HG02981 (cell line): ENCODE data around the gene LRRIQ3.
"Not testable (repeated sequence)": the region's sequence is repeated elsewhere in the genome, so short reads cannot be mapped to it uniquely, and the experiment has no call there.

Experiments
- ATAC-seq: cut with Tn5 transposase; IDR thresholded peaks from one replicate; pipeline ENCODE4 v1.9.1; 2021; ENCODE audit warnings: mild to moderate bottlenecking, moderate library complexity; ENCODE audit not compliant: unreplicated experiment

LRRIQ3 gene

GRCh38 chr1:74117370-74117769 lies 80.6 kb downstream of the LRRIQ3 start:
- not testable (repeated sequence) for ATAC-seq

- ATAC-seq = no peak
Measured at GRCh38 chr1:74113333-74113732, 84.6 kb downstream of the LRRIQ3 start.

GRCh38 chr1:74107394-74107793 lies 90.6 kb downstream of the LRRIQ3 start:
- no peak for ATAC-seq

GRCh38 chr1:74091371-74091770 lies 106.6 kb downstream of the LRRIQ3 start:
- no peak for ATAC-seq

GRCh38 chr1:74083128-74083527 lies 114.8 kb downstream of the LRRIQ3 start:
- ATAC-seq = no peak

- no peak for ATAC-seq
Measured at GRCh38 chr1:74065081-74065480, 132.9 kb downstream of the LRRIQ3 start.

GRCh38 chr1:74057719-74058118 lies 140.3 kb downstream of the LRRIQ3 start:
- no peak for ATAC-seq

- ATAC-seq = no peak
Measured at GRCh38 chr1:74053407-74053806, 144.6 kb downstream of the LRRIQ3 start.

GRCh38 chr1:74050386-74050785 lies 147.6 kb downstream of the LRRIQ3 start:
- ATAC-seq = no peak

GRCh38 chr1:74038042-74038441 lies 159.9 kb downstream of the LRRIQ3 start:
- ATAC-seq = no peak

- no peak for ATAC-seq
Measured at GRCh38 chr1:74012583-74012982, 185.4 kb downstream of the LRRIQ3 start.

GRCh38 chr1:74011736-74012135 lies 186.2 kb downstream of the LRRIQ3 start:
- no peak for ATAC-seq

- no peak for ATAC-seq
Measured at GRCh38 chr1:74010206-74010605, 187.8 kb downstream of the LRRIQ3 start.

- no peak for ATAC-seq
Measured at GRCh38 chr1:74005533-74005932, 192.4 kb downstream of the LRRIQ3 start.

- no peak for ATAC-seq
Measured at GRCh38 chr1:74003806-74004205, 194.2 kb downstream of the LRRIQ3 start.

- peak; percentile 59 for ATAC-seq
Measured at GRCh38 chr1:73998348-73998959, 199.5 kb downstream of the LRRIQ3 start.

- ATAC-seq = no peak
Measured at GRCh38 chr1:73980324-73981040, 217.5 kb downstream of the LRRIQ3 start.

- no peak for ATAC-seq
Measured at GRCh38 chr1:73979684-73980083, 218.3 kb downstream of the LRRIQ3 start.

GRCh38 chr1:73978964-73979363 lies 219.0 kb downstream of the LRRIQ3 start:
- no peak for ATAC-seq
